Astrocyte (in vitro differentiated cells and primary cell): ENCODE measurements around the gene FOXN4.

ENCODE experiments used
- EZH2 ChIP-seq: IDR thresholded peaks from 2 replicates; pipeline ENCODE4 v1.6.1; 2012; ENCODE audit warnings: mild to moderate bottlenecking, low read length, inconsistent platforms; ENCODE audit not compliant: insufficient read depth
- TF ChIP-seq, protein P1 (sequence below): IDR thresholded peaks from 2 replicates; pipeline ENCODE4 v1.5.1; 2011; ENCODE audit warnings: low read depth, mild to moderate bottlenecking, inconsistent platforms, low read length, moderate library complexity; ENCODE audit not compliant: insufficient read depth

DNA sequence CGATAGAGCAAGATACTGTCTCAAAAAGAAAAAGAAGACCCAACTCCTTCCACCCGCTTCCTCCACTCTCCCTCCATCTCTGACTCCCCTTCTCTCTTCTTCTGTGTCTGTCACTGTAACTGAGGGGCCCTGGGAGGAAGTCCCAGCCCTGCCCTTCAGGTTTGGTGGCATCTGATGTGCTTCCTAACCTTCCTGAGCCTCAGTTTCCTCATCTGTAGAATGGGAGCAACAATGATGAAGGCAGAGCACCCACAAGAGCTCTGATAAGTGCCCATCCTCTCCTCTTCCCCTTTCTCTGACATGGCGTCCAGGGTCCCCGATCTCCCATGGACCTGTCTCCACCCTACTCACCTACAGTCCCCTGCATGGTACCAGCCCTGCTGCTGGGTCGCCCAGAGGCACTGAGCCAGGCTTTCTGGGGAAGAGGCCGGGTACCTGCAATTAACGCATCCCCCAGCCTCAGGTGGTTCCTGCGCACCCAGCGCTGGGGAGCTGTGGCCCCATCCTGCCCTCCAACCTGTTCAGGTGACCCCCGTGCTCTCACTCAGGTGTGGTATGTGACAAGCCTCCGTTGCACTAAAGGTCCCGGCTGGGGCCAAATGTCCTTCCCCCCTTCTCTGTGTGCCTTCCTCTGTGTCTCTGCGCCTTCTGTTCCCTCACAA is 13.2 kb downstream of the FOXN4 start:
- TF ChIP-seq, protein P1, sequence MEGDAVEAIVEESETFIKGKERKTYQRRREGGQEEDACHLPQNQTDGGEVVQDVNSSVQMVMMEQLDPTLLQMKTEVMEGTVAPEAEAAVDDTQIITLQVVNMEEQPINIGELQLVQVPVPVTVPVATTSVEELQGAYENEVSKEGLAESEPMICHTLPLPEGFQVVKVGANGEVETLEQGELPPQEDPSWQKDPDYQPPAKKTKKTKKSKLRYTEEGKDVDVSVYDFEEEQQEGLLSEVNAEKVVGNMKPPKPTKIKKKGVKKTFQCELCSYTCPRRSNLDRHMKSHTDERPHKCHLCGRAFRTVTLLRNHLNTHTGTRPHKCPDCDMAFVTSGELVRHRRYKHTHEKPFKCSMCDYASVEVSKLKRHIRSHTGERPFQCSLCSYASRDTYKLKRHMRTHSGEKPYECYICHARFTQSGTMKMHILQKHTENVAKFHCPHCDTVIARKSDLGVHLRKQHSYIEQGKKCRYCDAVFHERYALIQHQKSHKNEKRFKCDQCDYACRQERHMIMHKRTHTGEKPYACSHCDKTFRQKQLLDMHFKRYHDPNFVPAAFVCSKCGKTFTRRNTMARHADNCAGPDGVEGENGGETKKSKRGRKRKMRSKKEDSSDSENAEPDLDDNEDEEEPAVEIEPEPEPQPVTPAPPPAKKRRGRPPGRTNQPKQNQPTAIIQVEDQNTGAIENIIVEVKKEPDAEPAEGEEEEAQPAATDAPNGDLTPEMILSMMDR = no peak
- no peak for TF ChIP-seq EZH2
